Ovary (tissue), 3 donors: ENCODE data around the gene ATP11C.

Source experiments
- CTCF ChIP-seq, 3 donors: fragments of 450-650 bp in 2 of 3; fragments of 200-600 bp in 1 of 3; IDR thresholded peaks; one replicate each; pipeline versions ENCODE4 v1.5.1 to v1.8.0; 2016 to 2022; ENCODE audit warnings: antibody characterized with exemption in 3 of 3, mild to moderate bottlenecking in 1 of 3
- POLR2A ChIP-seq: fragments of 450-650 bp; IDR thresholded peaks from one replicate; pipeline ENCODE4 v1.6.1; 2017; ENCODE audit warnings: antibody characterized with exemption, mild to moderate bottlenecking, moderate library complexity
- donor health status: DM: no; HTN: no; CAD: no.

- TF ChIP-seq POLR2A (no peak), CTCF (IDR thresholded peaks at IDR 0.05) (no peak)
These were observed 50.6 kb downstream of the ATP11C start for GRCh38 chrX:139882299-139882698.
